Activated gamma-delta T cell treated with anti-CD3 and anti-CD28 coated beads, Interleukin-2, amount 50 U/mL, for 16 hours (primary cell): ENCODE data around the gene HACD3.
"Not testable (repeated sequence)": the region's sequence is repeated elsewhere in the genome, so short reads cannot be mapped to it uniquely, and the experiment has no call there.

Source experiments
- DNase-seq: peaks from one replicate; pipeline ENCODE4 v3.0.0-alpha.2; 2020; ENCODE audit warnings: low read depth

Gene HACD3

GRCh38 chr15:65550681-65551098 is 20.4 kb downstream of the HACD3 start:
- DNase-seq: no peak

- no peak for DNase-seq
These were observed 20.9 kb downstream of the HACD3 start for GRCh38 chr15:65551183-65551582.

DNA sequence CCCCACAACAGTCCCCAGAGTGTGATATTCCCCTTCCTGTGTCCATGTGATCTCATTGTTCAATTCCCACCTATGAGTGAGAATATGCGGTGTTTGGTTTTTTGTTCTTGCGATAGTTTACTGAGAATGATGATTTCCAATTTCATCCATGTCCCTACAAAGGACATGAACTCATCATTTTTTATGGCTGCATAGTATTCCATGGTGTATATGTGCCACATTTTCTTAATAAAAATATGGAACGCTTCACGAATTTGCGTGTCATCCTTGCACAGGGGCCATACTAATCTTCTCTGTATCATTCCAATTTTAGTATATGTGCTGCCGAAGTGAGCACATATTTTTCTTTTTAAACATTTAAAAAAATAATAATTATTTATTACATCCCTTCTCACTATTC is 22.6 kb downstream of the HACD3 start:
- DNase-seq: not testable (repeated sequence)

- DNase-seq: no peak
These were observed 23.4 kb downstream of the HACD3 start for GRCh38 chr15:65553691-65554090.

GRCh38 chr15:65556622-65557021 is 26.4 kb downstream of the HACD3 start:
- DNase-seq: no peak

DNA sequence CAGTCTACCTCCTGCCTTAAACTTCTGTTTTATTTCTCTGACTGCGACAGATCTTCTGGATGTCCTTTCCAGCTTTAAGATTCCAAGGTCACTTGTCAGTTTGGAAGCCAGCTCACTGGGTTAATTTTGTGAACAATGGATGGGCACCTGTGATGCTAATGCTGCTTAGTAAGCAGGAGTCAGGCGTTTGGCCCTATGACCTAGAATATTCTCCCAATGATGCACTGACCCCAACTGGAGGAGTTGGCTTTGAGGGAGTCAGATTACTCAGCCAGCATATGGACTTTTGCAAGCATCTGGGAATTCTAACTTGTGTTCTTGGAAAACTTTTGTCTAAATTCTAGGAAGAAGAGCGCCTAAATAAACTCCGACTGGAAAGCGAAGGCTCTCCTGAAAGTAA is 28.1 kb downstream of the HACD3 start:
- DNase-seq: no peak

- no peak for DNase-seq
These were observed 28.9 kb downstream of the HACD3 start for GRCh38 chr15:65558997-65559760.

DNA sequence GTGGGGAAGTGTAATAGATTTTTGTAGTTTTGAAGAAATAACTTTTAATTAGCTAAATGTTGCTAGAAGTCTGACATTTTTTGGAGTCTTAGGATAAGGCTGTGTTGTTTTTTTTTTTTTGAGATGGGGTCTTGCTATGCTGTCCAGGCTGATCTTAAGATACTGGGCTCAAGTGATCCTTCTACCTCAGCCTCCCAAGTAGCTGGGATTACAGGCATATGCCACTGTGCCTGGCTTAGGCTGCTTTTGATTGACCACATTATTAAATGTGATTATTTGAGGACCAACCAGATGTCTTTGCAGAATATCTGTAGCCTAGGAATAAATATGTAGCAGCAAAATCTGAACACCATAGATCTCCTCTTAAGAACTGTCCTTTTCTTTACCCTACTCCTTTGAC is 29.7 kb downstream of the HACD3 start:
- no peak for DNase-seq

DNA sequence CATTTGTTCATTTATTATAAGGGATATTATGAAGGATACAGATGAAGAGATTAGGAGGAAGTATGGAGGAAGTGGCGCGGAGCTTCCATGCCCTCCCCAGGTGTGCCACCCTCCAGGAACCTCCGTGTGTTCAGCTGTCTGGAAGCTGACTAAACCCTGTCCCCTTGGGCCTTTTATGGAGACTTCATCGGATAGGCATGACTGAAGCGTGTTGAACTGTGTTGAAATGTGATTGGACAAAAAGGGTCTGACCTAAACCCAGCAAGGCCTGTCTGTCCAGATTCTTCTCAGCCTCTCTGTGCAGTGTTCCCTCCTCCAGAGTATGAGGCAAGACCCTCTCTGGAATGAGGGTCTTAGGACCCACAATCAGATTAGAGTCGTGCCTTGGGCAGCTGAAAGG is 31.7 kb downstream of the HACD3 start:
- no peak for DNase-seq

GRCh38 chr15:65569728-65570127 is 39.5 kb downstream of the HACD3 start:
- no peak for DNase-seq

DNA sequence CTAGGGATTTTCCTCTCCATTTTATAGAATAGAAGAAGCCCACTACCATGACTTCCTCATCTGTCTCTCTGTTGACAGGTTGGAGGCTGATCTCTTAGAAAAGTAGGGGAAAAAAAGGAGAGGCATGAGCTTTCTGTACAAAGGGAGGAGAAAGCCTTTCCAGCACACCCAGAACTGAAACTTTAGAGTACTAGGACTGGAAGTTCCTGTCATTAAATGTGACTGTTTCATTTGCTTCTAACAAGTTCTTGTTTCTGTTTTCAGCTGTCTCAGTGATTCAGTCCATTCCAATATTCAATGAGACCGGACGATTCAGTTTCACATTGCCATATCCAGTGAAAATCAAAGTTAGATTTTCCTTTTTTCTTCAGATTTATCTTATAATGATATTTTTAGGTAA is 41.7 kb downstream of the HACD3 start:
- DNase-seq: no peak

DNA sequence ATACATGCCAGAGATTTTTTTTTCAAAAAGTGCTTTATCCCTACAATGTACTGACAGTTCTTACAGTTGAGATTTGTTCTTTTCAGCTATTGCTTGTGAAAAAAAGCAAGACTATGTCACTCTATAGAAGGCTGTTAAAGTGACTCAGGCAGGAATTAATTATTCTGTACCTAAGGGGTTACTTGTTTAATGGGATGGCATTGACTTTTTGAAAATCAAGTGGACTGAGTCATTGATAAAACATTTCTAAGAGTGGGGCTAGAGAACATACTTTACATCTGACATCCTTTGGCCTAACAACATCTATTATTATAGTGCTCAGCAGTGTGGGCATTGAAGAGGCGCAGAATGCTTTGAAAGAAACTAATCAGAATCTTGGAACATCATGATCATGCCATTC is 46.4 kb downstream of the HACD3 start:
- no peak for DNase-seq

GRCh38 chr15:65577129-65577996 is 47.1 kb downstream of the HACD3 start:
- no peak for DNase-seq

GRCh38 chr15:65578904-65579728 is 48.9 kb downstream of the HACD3 start:
- DNase-seq: no peak

DNA sequence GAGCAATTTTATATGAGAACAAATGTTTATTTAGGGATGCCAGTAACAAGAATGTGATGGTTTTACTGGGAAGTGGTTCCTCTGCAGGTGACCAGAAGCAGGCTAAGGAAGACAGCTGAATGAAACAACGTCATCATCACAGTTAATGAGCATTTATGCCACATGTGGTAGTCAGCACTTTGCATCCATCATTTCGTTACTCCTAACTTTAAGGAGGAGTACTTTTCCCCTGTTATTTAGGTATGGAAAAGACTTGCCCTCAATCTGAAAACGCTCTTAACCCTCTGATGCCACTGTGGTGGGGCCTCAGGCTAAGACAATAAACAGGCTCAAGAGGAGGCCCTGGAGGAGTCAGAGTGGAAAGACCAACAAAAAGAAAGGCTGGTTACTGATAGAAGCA is 49.5 kb downstream of the HACD3 start:
- DNase-seq: no peak

DNA sequence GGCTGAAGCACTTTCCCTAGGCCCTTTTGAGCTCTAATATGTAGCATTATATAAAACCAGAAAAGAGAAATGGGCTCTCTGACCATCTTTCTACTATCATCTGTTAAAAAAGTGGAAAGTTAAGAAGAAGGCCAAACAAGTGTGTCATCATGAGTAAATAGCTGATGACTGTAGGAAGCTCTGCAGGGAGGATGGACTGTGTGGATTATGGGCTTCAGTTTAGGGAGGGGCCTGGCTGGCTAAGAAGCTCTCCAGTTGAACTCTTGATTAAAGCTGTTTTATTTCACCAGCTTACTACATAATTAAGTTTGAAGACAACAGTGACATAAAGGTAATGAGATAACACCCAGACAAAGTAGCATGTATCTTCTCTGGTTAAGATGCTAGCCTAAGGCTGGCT is 50.0 kb downstream of the HACD3 start:
- no peak for DNase-seq

DNA sequence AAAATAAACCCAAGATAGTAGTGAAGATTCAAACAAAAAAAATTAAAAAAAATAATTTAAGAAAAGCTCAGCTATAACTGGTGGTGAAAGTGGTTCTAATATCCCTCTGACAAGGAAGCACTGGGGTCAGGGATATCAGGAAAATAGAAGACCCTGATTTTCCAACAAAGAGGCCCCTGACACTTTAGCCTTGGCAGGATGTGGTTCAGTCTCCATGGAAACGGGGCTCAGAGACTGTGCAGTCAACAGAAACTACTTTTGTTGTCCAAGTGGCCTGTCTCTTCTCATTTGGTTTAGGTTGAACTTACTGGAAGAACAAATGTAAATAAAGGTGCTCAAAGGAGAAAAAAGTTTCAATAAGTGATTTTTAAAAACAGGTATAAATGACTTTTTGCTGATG is 53.4 kb downstream of the HACD3 start:
- peak; percentile 24 for DNase-seq

DNA sequence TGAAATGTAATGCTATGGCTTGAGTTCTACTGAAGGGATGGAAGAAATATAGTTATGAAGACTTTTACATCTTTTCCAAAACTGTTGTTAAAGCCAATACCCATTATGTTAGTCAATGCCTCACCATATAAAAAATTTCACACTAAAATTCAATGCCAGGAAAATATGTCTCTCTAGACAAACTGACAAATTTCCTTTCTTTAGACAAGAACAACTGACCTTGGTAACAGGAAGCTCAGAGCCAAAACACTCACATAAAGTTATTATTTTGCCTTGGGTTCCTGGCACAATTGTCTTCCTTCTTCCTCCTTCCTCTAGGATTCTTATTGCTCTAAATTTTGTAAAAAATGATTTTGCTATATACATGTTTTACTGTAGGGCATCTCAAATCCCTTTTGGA is 54.0 kb downstream of the HACD3 start:
- no peak for DNase-seq

GRCh38 chr15:65587094-65587493 is 56.8 kb downstream of the HACD3 start:
- DNase-seq: no peak

DNA sequence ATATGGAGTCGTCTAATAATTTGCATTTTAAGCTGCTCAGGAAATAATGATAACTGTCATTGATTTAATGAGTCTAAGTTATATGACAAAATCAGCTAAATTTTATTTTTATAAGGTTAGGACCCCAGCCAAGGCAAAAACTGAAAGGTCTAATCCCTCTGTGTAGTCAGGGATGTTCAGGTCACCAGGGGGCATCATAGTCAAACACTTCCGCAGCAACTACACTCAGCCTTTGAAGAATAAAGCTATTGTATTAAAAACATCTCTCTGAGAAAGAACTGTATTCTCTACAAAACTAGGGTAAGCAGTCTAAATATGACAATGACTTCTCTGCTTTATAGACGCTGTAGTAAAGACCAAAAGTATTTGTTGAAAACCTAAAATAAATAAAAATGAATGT is 65.7 kb downstream of the HACD3 start:
- DNase-seq: no peak

DNA sequence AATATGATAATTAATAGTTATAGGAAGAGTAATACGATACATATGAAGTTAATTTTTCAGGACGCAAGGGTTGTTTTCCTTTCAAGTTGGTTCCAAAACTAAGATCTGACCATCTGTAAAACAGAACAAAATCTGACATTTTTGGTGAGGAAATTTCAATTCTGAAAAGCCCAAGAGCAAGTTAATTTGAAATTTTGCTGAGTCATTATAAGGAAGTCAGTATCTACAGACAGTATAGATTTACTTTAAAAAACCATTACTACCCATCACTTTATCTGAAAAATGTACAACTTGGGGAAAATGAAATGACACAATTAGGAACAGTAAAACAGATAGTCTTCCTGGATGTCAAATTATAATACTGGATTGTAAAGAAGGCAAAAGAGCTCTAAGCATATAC is 68.2 kb downstream of the HACD3 start:
- DNase-seq: no peak

GRCh38 chr15:65599677-65600076 is 69.4 kb downstream of the HACD3 start:
- no peak for DNase-seq

DNA sequence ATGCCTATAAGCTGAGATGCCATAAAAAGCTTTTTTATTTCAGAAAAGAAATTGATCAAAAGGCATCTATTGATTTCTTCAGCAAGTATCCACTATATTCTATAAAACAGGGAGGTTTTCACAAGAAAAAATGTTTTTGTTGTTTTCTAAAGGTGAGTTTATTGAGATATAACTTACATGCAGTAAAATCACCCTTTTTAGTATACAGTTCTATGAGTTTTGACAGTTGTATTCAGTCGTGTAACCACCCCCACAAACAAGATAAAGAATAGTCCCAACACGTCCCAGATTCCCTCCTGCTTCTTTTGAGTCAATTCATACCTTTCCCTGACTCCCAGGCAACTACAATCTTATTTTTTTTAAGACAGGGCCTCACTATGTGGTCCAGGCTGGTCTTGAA is 72.9 kb downstream of the HACD3 start:
- DNase-seq: no peak
